GM23338 (cell line): ENCODE data around the gene ANKFY1. TPM values are rescaled to one million over a fixed set of nuclear protein-coding genes. Genes with fewer than 3 reads are reported as not detected.

Source experiments
- ATAC-seq: fragments of 200-7000 bp; cut with Tn5 transposase; 3 replicates; pipeline ENCODE4 v1.9.1; 2020
- DNase-seq: peaks from one replicate; pipeline ENCODE4 v3.0.0-alpha.2; 2015; ENCODE audit warnings: low spot score
- H2AFZ ChIP-seq: fragments of 200-600 bp; sonication (generic); 2 replicates; pipeline ENCODE4 v1.8.0; 2016; ENCODE audit warnings: antibody characterized with exemption, mild to moderate bottlenecking, moderate library complexity
- H3F3A ChIP-seq: fragments of 200-600 bp; sonication (generic); replicated peaks from 2 replicates; pipeline ENCODE4 v1.8.0; 2017; ENCODE audit warnings: antibody characterized with exemption, mixed run types, low read depth
- H3K27ac ChIP-seq: fragments of 200-600 bp; sonication (generic); 2 replicates; pipeline ENCODE4 v1.6.1; 2016; ENCODE audit warnings: low read depth
- H3K27me3 ChIP-seq: fragments of 200-600 bp; sonication (generic); 2 replicates; pipeline ENCODE4 v1.8.0; 2016; ENCODE audit warnings: mild to moderate bottlenecking, mixed run types, moderate library complexity; ENCODE audit not compliant: insufficient read depth
- H3K36me3 ChIP-seq: fragments of 200-600 bp; sonication (generic); 2 replicates; pipeline ENCODE4 v1.8.0; 2016; ENCODE audit warnings: mild to moderate bottlenecking; ENCODE audit not compliant: insufficient read depth
- H3K4me1 ChIP-seq: fragments of 200-600 bp; sonication (generic); 2 replicates; pipeline ENCODE4 v1.8.0; 2016; ENCODE audit warnings: mild to moderate bottlenecking, moderate library complexity; ENCODE audit not compliant: insufficient read depth
- H3K4me2 ChIP-seq: fragments of 200-600 bp; sonication (generic); 2 replicates; pipeline ENCODE4 v1.7.1; 2017; ENCODE audit warnings: mixed run types
- H3K4me3 ChIP-seq: fragments of 200-600 bp; sonication (generic); 2 replicates; pipeline ENCODE4 v1.6.1; 2016; ENCODE audit warnings: mixed run types
- H3K79me2 ChIP-seq: fragments of 200-600 bp; sonication (generic); replicated peaks from 2 replicates; pipeline ENCODE4 v1.8.0; 2017; ENCODE audit warnings: mild to moderate bottlenecking; ENCODE audit not compliant: insufficient read depth
- H3K9me2 ChIP-seq: fragments of 200-600 bp; sonication (generic); 2 replicates; pipeline ENCODE4 v1.8.0; 2017; ENCODE audit not compliant: insufficient read depth
- H4K20me1 ChIP-seq: fragments of 200-600 bp; sonication (generic); replicated peaks from 2 replicates; pipeline ENCODE4 v1.8.0; 2017; ENCODE audit warnings: mild to moderate bottlenecking; ENCODE audit not compliant: insufficient read depth
- H3K27ac Mint-ChIP-seq: 2 replicates; pipeline ENCODE4 v1.8.0; 2020; ENCODE audit warnings: inconsistent platforms, mild to moderate bottlenecking, moderate library complexity, mixed read lengths
- H3K27me3 Mint-ChIP-seq: 3 replicates; pipeline ENCODE4 v1.8.0; 2022; ENCODE audit warnings: low read depth, mild to moderate bottlenecking, moderate library complexity, mixed read lengths, inconsistent platforms; ENCODE audit not compliant: insufficient read depth, poor library complexity
- H3K36me3 Mint-ChIP-seq: 3 replicates; pipeline ENCODE4 v1.8.0; 2021; ENCODE audit warnings: low read depth, mild to moderate bottlenecking, inconsistent platforms, moderate library complexity, mixed read lengths
- H3K4me1 Mint-ChIP-seq: 3 replicates; pipeline ENCODE4 v1.8.0; 2020; ENCODE audit warnings: mild to moderate bottlenecking, inconsistent platforms, mixed read lengths
- H3K4me3 Mint-ChIP-seq: 3 replicates; pipeline ENCODE4 v1.8.0; 2021; ENCODE audit warnings: moderate library complexity, mild to moderate bottlenecking, inconsistent platforms, mixed read lengths
- H3K9me3 Mint-ChIP-seq: 3 replicates; pipeline ENCODE4 v1.8.0; 2020; ENCODE audit warnings: moderate library complexity, mild to moderate bottlenecking, inconsistent platforms, mixed read lengths
- CREB1 ChIP-seq: fragments of 250-450 bp; sonication (Bioruptor Pico); IDR thresholded peaks from 2 replicates; pipeline ENCODE4 v1.5.0; 2020; ENCODE audit warnings: low read depth, mild to moderate bottlenecking, moderate library complexity
- CTCF ChIP-seq, 2 experiments: fragments of 200-600 bp in 1 of 2; sonication (generic) in 1 of 2; conservative IDR thresholded peaks; 2 replicates each; pipeline versions ENCODE4 v1.5.1 to v1.6.1; 2016 to 2017; ENCODE audit warnings: antibody characterized with exemption in 2 of 2, low read depth in 2 of 2, mild to moderate bottlenecking in 2 of 2, moderate library complexity in 1 of 2
- EZH2 ChIP-seq: fragments of 200-600 bp; sonication (generic); IDR thresholded peaks from one replicate; pipeline ENCODE4 v1.8.0; 2017; ENCODE audit warnings: antibody characterized with exemption, mild to moderate bottlenecking, low read depth; ENCODE audit not compliant: unreplicated experiment
- EZH2phosphoT487 ChIP-seq: fragments of 200-600 bp; sonication (generic); IDR thresholded peaks from one replicate; pipeline ENCODE4 v1.8.1; 2018; ENCODE audit warnings: antibody characterized with exemption; ENCODE audit not compliant: unreplicated experiment
- JUNB ChIP-seq: IDR thresholded peaks from one replicate; pipeline ENCODE4 v1.6.1; 2016; ENCODE audit warnings: antibody characterized with exemption; ENCODE audit not compliant: unreplicated experiment
- NANOG ChIP-seq: IDR thresholded peaks from 2 replicates; pipeline ENCODE4 v1.6.1; 2016; ENCODE audit warnings: antibody characterized with exemption, borderline replicate concordance
- POLR2AphosphoS5 ChIP-seq: IDR thresholded peaks from 2 replicates; pipeline ENCODE4 v1.6.1; 2016; ENCODE audit warnings: antibody characterized with exemption, low read depth
- STAT1 ChIP-seq: IDR thresholded peaks from one replicate; pipeline ENCODE4 v1.6.1; 2016; ENCODE audit warnings: antibody characterized with exemption; ENCODE audit not compliant: unreplicated experiment
- ZNF114 ChIP-seq: fragments of 250-450 bp; sonication (Bioruptor Pico); IDR thresholded peaks from 2 replicates; pipeline ENCODE4 v1.5.0; 2020; ENCODE audit warnings: mild to moderate bottlenecking, moderate library complexity
- ZNF331 ChIP-seq: fragments of 250-450 bp; sonication (Bioruptor Pico); IDR thresholded peaks from 2 replicates; pipeline ENCODE4 v1.5.0; 2020; ENCODE audit warnings: low read depth, mild to moderate bottlenecking, moderate library complexity
- ZNF462 ChIP-seq: fragments of 250-450 bp; sonication (Bioruptor Pico); IDR thresholded peaks from 2 replicates; pipeline ENCODE4 v1.5.0; 2020; ENCODE audit warnings: mild to moderate bottlenecking, moderate library complexity
- polyA plus RNA-seq: library from polyadenylated mRNA; unstranded; fragments of >200 nt; fragmentation: Nextera tagmentation; extraction: Ambion mirVana; gene quantifications from 2 replicates; pipeline ENCODE4 v1.2.1, GENCODE V29; 2016
- total RNA-seq: library from RNA; depleted of rRNA; stranded (reverse); fragments of >200 nt; shearing (Covaris generic); gene quantifications from 2 replicates; pipeline ENCODE4 v1.2.3, GENCODE V29; 2014
- TF ChIP-seq, protein P1 (sequence below): IDR thresholded peaks from 2 replicates; pipeline ENCODE4 v1.6.1; 2016; ENCODE audit warnings: antibody characterized with exemption

Gene ANKFY1
- total and polyA plus RNA-seq, 2 experiments from 2014 or later, result 12.9 to 44.4 TPM

DNA sequence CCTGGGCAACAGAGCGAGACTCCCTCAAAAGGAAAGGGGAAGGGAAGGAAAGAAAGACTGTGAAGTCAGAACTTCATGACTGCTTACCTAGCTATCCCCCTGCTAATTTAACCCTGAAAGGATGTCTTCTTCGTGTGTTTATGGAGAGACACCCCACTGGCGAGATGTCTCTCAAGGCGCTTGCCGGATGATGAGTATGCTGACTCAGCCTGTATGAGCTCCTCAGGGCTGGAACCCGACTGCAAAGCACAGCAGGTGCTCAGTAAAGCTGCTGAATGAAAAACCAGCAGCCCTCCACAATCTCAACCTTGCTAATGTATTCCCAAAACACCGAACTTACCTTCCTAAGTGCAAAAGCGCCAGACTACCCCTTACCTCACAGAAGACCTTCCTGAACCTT lies 2.3 kb downstream of the ANKFY1 start:
- H4K20me1 ChIP-seq, result peaks cover 47% of the 10 kb centered on the region
- peaks cover 73% of the 10 kb centered on the region for H3K79me2 ChIP-seq
- peaks cover 2% of the 10 kb centered on the region; the same call in 1 of the 2 replicates for H3F3A ChIP-seq
- DNase-seq (no peak), ATAC-seq (no peak)
- H3K4me3 ChIP-seq, result no peak overlapping the region
- H2AFZ ChIP-seq, result no peak overlapping the region
- H3K4me1 ChIP-seq, result peaks cover 13% of the 10 kb centered on the region
- no peak overlapping the region for H3K4me2 ChIP-seq
- H3K27me3 Mint-ChIP-seq, result peaks cover 7% of the 10 kb centered on the region
- H3K36me3 Mint-ChIP-seq, result peaks cover 35% of the 10 kb centered on the region
- no peak overlapping the region for H3K27ac ChIP-seq
- H3K27me3 ChIP-seq, result no peaks in the 10 kb centered on the region
- H3K4me1 Mint-ChIP-seq, result peaks cover 32% of the 10 kb centered on the region
- 0 out of 2 replicates have a peak overlapping the region, but pooled peaks have one; percentile 4 for H3K27ac Mint-ChIP-seq
- peaks cover 6% of the 10 kb centered on the region; the same call in 1 of the 2 replicates for H3K36me3 ChIP-seq
- H3K9me2 ChIP-seq, result no peaks in the 10 kb centered on the region
- TF ChIP-seq ZNF114 (no peak), CTCF (conservative IDR thresholded peaks at IDR 0.05; ENCODE audit: low read depth in 2 of 2) (no peak), ZNF331 (no peak), STAT1 (no peak), JUNB (no peak)
- TF ChIP-seq, protein P1, sequence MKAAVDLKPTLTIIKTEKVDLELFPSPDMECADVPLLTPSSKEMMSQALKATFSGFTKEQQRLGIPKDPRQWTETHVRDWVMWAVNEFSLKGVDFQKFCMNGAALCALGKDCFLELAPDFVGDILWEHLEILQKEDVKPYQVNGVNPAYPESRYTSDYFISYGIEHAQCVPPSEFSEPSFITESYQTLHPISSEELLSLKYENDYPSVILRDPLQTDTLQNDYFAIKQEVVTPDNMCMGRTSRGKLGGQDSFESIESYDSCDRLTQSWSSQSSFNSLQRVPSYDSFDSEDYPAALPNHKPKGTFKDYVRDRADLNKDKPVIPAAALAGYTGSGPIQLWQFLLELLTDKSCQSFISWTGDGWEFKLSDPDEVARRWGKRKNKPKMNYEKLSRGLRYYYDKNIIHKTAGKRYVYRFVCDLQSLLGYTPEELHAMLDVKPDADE, result no peak
- H3K9me3 Mint-ChIP-seq, result peaks cover 17% of the 10 kb centered on the region
- peak overlapping the region; percentile 88 for H3K4me3 Mint-ChIP-seq

GRCh38 chr17:4258867-4259266 lies 4.9 kb downstream of the ANKFY1 start:
- peaks cover 52% of the 10 kb centered on the region for H4K20me1 ChIP-seq
- H3K4me3 Mint-ChIP-seq, result no peak overlapping the region
- DNase-seq, result no peak
- TF ChIP-seq NANOG (no peak), ZNF462 (CRISPR knock-in tag) (no peak), EZH2phosphoT487 (no peak), CREB1 (CRISPR knock-in tag) (no peak), ZNF331 (no peak), JUNB (no peak), ZNF114 (no peak), POLR2AphosphoS5 (no peak), EZH2 (no peak)
- TF ChIP-seq, protein P1, result no peak

More at GRCh38 chr17:4258867-4259266, 4.9 kb downstream of the ANKFY1 start:
- Histone ChIP-seq H3K9me2 (no peaks in the 10 kb centered on the region), H3K4me3 (no peak overlapping the region), H3K27me3 (no peaks in the 10 kb centered on the region), H2AFZ (no peak overlapping the region), H3K36me3 (peaks cover 6% of the 10 kb centered on the region; the same call in 1 of the 2 replicates), H3F3A (0 out of 2 replicates have a peak, but pooled peaks cover 2% of the 10 kb centered on the region), H3K4me2 (no peak overlapping the region), H3K27ac (no peak overlapping the region), H3K79me2 (peaks cover 99% of the 10 kb centered on the region), H3K4me1 (peaks cover 7% of the 10 kb centered on the region; the same call in 1 of the 2 replicates)
- no peak overlapping the region for H3K27ac Mint-ChIP-seq
- H3K27me3 Mint-ChIP-seq, result no peaks in the 10 kb centered on the region
- H3K4me1 Mint-ChIP-seq, result peaks cover 16% of the 10 kb centered on the region
- H3K9me3 Mint-ChIP-seq, result peaks cover 17% of the 10 kb centered on the region
- no peak for ATAC-seq
- H3K36me3 Mint-ChIP-seq, result peaks cover 36% of the 10 kb centered on the region
